ENCODE measurements around the gene KLHDC4. TPM values are rescaled to one million over a fixed set of nuclear protein-coding genes. Genes with fewer than 3 reads are reported as not detected.

The KLHDC4 gene
- polyA plus RNA-seq, 1 of the 3 experiments (the other 2 are of a cell fraction), result 51.2 TPM

GRCh38 chr16:87667946-87668345, 97.8 kb downstream of the KLHDC4 start:
- no peak overlapping the region for H2AFZ ChIP-seq (ENCODE audit: low read depth)
- no peak overlapping the region for H3K27ac ChIP-seq (ENCODE audit: low read depth in 2 of 2, low read length in 1 of 2)
- no peak for TF ChIP-seq TEAD4 (IDR thresholded peaks at IDR 0.05; ENCODE audit: borderline replicate concordance, insufficient read depth)
- TF ChIP-seq CTCF (IDR thresholded peaks at IDR 0.05), result no peak
- no peak for TF ChIP-seq GABPA (IDR thresholded peaks at IDR 0.05; ENCODE audit: low read depth)
- no peak for TF ChIP-seq RAD21 (IDR thresholded peaks at IDR 0.05; ENCODE audit: low read length)
- TF ChIP-seq ZBTB33 (IDR thresholded peaks at IDR 0.05; ENCODE audit: borderline replicate concordance, low read depth), result no peak
- TF ChIP-seq SIN3A (IDR thresholded peaks at IDR 0.05; ENCODE audit: borderline replicate concordance, low read depth, low read length), result no peak
- TF ChIP-seq POLR2AphosphoS5 (IDR thresholded peaks at IDR 0.05; ENCODE audit: low read depth, low read length), result no peak
- no peak for TF ChIP-seq NRF1 (IDR thresholded peaks at IDR 0.05; ENCODE audit: low read depth, low read length)
- TF ChIP-seq MAX (IDR thresholded peaks at IDR 0.05; ENCODE audit: low read depth), result no peak
- TF ChIP-seq CHD2 (IDR thresholded peaks at IDR 0.05; ENCODE audit: low read length, partially characterized antibody), result no peak
- no peak for TF ChIP-seq FOXJ3 (CRISPR knock-in tag; IDR thresholded peaks at IDR 0.05)
- no peak for TF ChIP-seq FOSL2 (IDR thresholded peaks at IDR 0.05; ENCODE audit: borderline replicate concordance, low read depth)
- TF ChIP-seq, protein P1, sequence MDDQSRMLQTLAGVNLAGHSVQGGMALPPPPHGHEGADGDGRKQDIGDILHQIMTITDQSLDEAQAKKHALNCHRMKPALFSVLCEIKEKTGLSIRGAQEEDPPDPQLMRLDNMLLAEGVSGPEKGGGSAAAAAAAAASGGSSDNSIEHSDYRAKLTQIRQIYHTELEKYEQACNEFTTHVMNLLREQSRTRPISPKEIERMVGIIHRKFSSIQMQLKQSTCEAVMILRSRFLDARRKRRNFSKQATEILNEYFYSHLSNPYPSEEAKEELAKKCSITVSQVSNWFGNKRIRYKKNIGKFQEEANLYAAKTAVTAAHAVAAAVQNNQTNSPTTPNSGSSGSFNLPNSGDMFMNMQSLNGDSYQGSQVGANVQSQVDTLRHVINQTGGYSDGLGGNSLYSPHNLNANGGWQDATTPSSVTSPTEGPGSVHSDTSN (IDR thresholded peaks at IDR 0.05), result no peak
- TF ChIP-seq USF1 (IDR thresholded peaks at IDR 0.05; ENCODE audit: borderline replicate concordance, low read depth), result no peak
- TF ChIP-seq RXRA (IDR thresholded peaks at IDR 0.05; ENCODE audit: borderline replicate concordance, low read depth), result no peak
- TF ChIP-seq YY1 (IDR thresholded peaks at IDR 0.05; ENCODE audit: low read depth), result no peak
- no peak for TF ChIP-seq GATA2 (CRISPR knock-in tag; IDR thresholded peaks at IDR 0.05)
- H3F3A ChIP-seq (replicated peaks; ENCODE audit: insufficient read depth), result no peaks in the 10 kb centered on the region
- H3K4me3 ChIP-seq (ENCODE audit: low read depth in 2 of 2, low read length in 1 of 2), result no peak overlapping the region
- no peaks in the 10 kb centered on the region for H3K36me3 ChIP-seq (replicated peaks in 1 of 2; ENCODE audit: control insufficient read depth in 1 of 2, insufficient read depth in 2 of 2, low read length in 1 of 2)
- H3K79me2 ChIP-seq (ENCODE audit: insufficient read depth), result no peaks in the 10 kb centered on the region
- WGBS (ENCODE audit: low lambda C conversion rate), result 85% methylated on average over 17 of the region's 19 CpGs
- no peak overlapping the region for H3K4me2 ChIP-seq
- H3K9ac ChIP-seq, result no peak overlapping the region
- ChIA-PET POLR2A (no interaction called here), CTCF (interaction anchor here (1.1 to 2.0 kb wide), 4 partner anchors 11 to 79 kb away, joined by 3 to 6 read pairs (median 5); no protein-coding TSS in a partner anchor)
- DNase-seq, result no peak
- H3K9me3 ChIP-seq, result no peaks in the 10 kb centered on the region
- H3K9me2 ChIP-seq, result no peaks in the 10 kb centered on the region
- H3K4me1 ChIP-seq (ENCODE audit: control insufficient read depth in 1 of 2, insufficient read depth in 2 of 2, low read depth in 1 of 2, low read length in 1 of 2), result no peaks in the 10 kb centered on the region
- H4K20me1 ChIP-seq (ENCODE audit: insufficient read depth), result no peaks in the 10 kb centered on the region
- no peaks in the 10 kb centered on the region; the same call in 1 of the 2 replicates for H3K27me3 ChIP-seq (ENCODE audit: insufficient read depth)

Measured in SK-N-SH (cell line).